OCI-LY3 (cell line): ENCODE results near the gene ITGB6.

Experiments used
- CTCF ChIP-seq: fragments of 200-600, 300-600 bp; sonication (generic); IDR thresholded peaks from 2 replicates; pipeline ENCODE4 v1.5.1; 2014; ENCODE audit warnings: antibody characterized with exemption, low read length, low read depth
- EZH2phosphoT487 ChIP-seq: fragments of 200-600 bp; shearing (Covaris generic); IDR thresholded peaks from 2 replicates; pipeline ENCODE4 v1.6.1; 2018; ENCODE audit warnings: antibody characterized with exemption, mixed run types, low read depth

DNA sequence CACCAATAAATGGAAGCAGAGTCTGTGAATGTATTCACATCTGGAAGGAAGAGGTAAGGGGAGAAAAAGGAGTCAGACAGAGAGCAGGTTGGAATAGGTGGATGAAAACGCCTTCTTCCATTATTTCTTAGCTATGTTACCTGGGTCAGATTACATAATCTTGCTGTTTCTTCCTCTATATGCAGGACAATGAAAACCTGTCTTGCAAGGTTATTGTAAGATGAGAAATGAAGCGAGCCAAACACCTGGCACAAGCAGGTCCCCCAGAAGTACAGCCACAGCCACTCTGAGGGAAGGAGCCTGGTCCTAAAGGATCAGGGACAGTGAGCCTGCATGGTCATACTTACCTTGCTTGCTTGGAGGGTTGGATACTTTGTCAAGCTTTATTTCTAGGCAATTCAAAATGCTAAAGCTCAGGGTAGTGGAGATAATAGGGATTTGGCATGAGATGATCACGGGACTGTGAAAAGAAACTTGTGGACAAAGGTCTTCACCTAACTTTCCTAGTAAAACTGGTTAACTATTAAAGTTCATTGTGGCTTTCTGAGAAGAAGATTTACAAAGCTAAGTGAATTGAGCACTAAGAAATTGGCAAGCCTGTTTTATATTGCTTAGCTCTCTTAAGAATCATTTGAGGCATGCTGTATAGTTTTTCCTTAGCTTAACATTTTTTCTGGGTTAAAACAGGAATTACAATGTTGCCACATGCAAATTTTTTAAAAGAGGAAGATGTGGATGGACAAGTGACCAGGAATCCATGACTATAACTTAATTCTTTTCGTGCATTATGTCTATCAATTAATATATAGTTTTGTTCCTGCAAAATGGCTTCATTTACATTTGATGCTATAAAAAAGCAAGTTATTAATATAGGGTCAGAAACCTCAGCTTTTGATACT lies 121.9 kb downstream of the ITGB6 start:
- no peak for TF ChIP-seq CTCF
- TF ChIP-seq EZH2phosphoT487 = no peak
